Body of pancreas (tissue), 4 donors: ENCODE results near the gene PCMTD2. TPM values are rescaled to one million over a fixed set of nuclear protein-coding genes. Genes with fewer than 3 reads are reported as not detected.

Experiments
- ATAC-seq: fragments of 150-250 bp; one replicate; pipeline ENCODE4 v1.9.1; 2016
- DNase-seq, 4 donors: peaks; one replicate each; pipeline ENCODE4 v3.0.0-alpha.2; 2019
- H3K27ac ChIP-seq, 4 donors: fragments of 200-600 bp; sonication (generic); 1 replicate in 3 of 4; 2 replicates in 1 of 4; pipeline versions ENCODE4 v1.5.1 to v1.6.1; 2016 to 2019; ENCODE audit warnings: mild to moderate bottlenecking in 1 of 4, mixed read lengths in 1 of 4, moderate library complexity in 1 of 4
- H3K27me3 ChIP-seq, 2 donors: fragments of 200-600 bp; sonication (generic); one replicate each; pipeline ENCODE4 v1.6.0; 2016; ENCODE audit warnings: mild to moderate bottlenecking in 1 of 2
- H3K36me3 ChIP-seq, 2 donors: fragments of 200-600 bp; sonication (generic); replicated peaks in 1 of 2; 2 replicates each; pipeline ENCODE4 v1.5.1; 2016; ENCODE audit warnings: low read depth in 2 of 2; ENCODE audit not compliant: insufficient read depth in 1 of 2
- H3K4me1 ChIP-seq: fragments of 200-600 bp; sonication (generic); one replicate; pipeline ENCODE4 v1.6.0; 2016
- H3K4me3 ChIP-seq, 2 donors: fragments of 200-600 bp; sonication (generic); 1 replicate in 1 of 2; 2 replicates in 1 of 2; pipeline ENCODE4 v1.5.1; 2016 to 2019
- H3K9me3 ChIP-seq, 3 donors: fragments of 200-600 bp; sonication (generic); 1 replicate in 2 of 3; 2 replicates in 1 of 3; pipeline ENCODE4 v1.5.1; 2016
- CTCF ChIP-seq, 7 experiments: fragments of 450-650 bp in 4 of 7; fragments of 200-600 bp in 3 of 7; sonication (generic) in 3 of 7; IDR thresholded peaks; one replicate each; pipeline ENCODE4 v1.5.1; 2016 to 2019; ENCODE audit warnings: antibody characterized with exemption in 7 of 7
- POLR2A ChIP-seq, 3 donors: fragments of 450-650 bp; IDR thresholded peaks; one replicate each; pipeline ENCODE4 v1.6.1; 2016; ENCODE audit warnings: antibody characterized with exemption in 3 of 3, mild to moderate bottlenecking in 2 of 3
- WGBS, 2 donors: methylation state at CpG; one replicate each; pipeline ENCODE4 v1.1.5; 2017; 5-methylcytosine and 5-hydroxymethylcytosine counted together
- intact Hi-C: fragments of 100-400 bp; cut with DNase I; formaldehyde crosslinking; loops from one replicate; pipeline ENCODE4 v1.15.1; 2023
- total RNA-seq, 2 donors: library from RNA; depleted of rRNA; stranded (reverse); fragments of >200 nt; gene quantifications; one replicate each; pipeline ENCODE4 v1.1.0, GENCODE V29; 2016

The PCMTD2 gene
- total RNA-seq, 2 donors from 2014 or later = 25.1 to 45.9 TPM

- ATAC-seq (no peak), DNase-seq (peak in 1 of 4 donors; percentile 14)
- peaks cover 33% of the 10 kb centered on the region for H3K4me1 ChIP-seq
- no peak overlapping the region for H3K4me3 ChIP-seq
- H3K9me3 ChIP-seq = no peaks in the 10 kb centered on the region
- WGBS, 2 donors = 58 to 63% methylated on average over 9 of the region's 9 CpGs
- intact Hi-C loops = no loop called here
- H3K27ac ChIP-seq = no peak overlapping the region
- H3K36me3 ChIP-seq = no peaks in the 10 kb centered on the region
- no peaks in the 10 kb centered on the region for H3K27me3 ChIP-seq
- TF ChIP-seq CTCF (IDR thresholded peaks at IDR 0.05) (no peak), POLR2A (IDR thresholded peaks at IDR 0.05) (no peak)
These were observed 5.6 kb downstream of the PCMTD2 start for GRCh38 chr20:64261138-64261537.

GRCh38 chr20:64264091-64264490 lies 8.5 kb downstream of the PCMTD2 start:
- peaks cover 12% of the 10 kb centered on the region for H3K4me1 ChIP-seq
- WGBS, 2 donors = 69 to 70% methylated on average over 4 of the region's 4 CpGs

GRCh38 chr20:64265201-64265600 lies 9.7 kb downstream of the PCMTD2 start:
- Histone ChIP-seq H3K9me3 (no peaks in the 10 kb centered on the region), H3K4me1 (peaks cover 7% of the 10 kb centered on the region), H3K4me3 (no peak overlapping the region), H3K36me3 (no peaks in the 10 kb centered on the region), H3K27me3 (no peaks in the 10 kb centered on the region), H3K27ac (no peak overlapping the region)
- 80 to 81% methylated on average over 5 of the region's 5 CpGs for WGBS, 2 donors
- intact Hi-C loops = no loop called here
- ATAC-seq = no peak
- TF ChIP-seq CTCF (IDR thresholded peaks at IDR 0.05) = no peak
- no peak for TF ChIP-seq POLR2A (IDR thresholded peaks at IDR 0.05)
- DNase-seq = no peak

More at GRCh38 chr20:64264091-64264490, 8.5 kb downstream of the PCMTD2 start:
- intact Hi-C loops = no loop called here
- DNase-seq (no peak), ATAC-seq (no peak)
- TF ChIP-seq POLR2A (IDR thresholded peaks at IDR 0.05) = no peak
- TF ChIP-seq CTCF (IDR thresholded peaks at IDR 0.05) = no peak
- Histone ChIP-seq H3K27ac (no peak overlapping the region), H3K9me3 (no peaks in the 10 kb centered on the region), H3K36me3 (no peaks in the 10 kb centered on the region), H3K27me3 (no peaks in the 10 kb centered on the region), H3K4me3 (no peak overlapping the region)

DNA sequence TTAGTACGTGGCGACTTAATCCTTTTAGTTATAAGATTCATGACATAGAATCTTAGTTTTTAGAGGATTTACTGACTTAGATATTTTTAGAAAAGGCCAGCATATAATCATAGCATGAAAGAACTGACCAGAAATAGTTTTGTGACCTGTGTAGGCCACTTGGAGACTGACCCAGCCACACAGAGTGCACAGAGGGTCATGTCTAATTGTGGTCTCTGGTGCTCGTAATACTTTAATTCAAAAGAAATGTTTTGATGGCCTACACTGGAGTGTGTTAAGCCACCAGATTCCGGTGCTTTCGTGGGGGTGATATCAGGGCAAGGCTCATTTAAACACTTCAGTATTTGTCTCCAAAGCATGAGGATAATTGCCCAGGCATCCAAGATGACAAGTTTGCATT lies 11.4 kb downstream of the PCMTD2 start:
- no peaks in the 10 kb centered on the region for H3K9me3 ChIP-seq
- no peaks in the 10 kb centered on the region for H3K36me3 ChIP-seq
- ATAC-seq = no peak
- no peak for TF ChIP-seq POLR2A (IDR thresholded peaks at IDR 0.05)
- TF ChIP-seq CTCF (IDR thresholded peaks at IDR 0.05) = no peak
- 89 to 90% methylated on average over 5 of the region's 5 CpGs for WGBS, 2 donors
- no peak overlapping the region for H3K27ac ChIP-seq
- H3K27me3 ChIP-seq = no peaks in the 10 kb centered on the region
- H3K4me3 ChIP-seq = no peak overlapping the region
- no peaks in the 10 kb centered on the region for H3K4me1 ChIP-seq
- intact Hi-C loops = no loop called here
- DNase-seq = no peak

DNA sequence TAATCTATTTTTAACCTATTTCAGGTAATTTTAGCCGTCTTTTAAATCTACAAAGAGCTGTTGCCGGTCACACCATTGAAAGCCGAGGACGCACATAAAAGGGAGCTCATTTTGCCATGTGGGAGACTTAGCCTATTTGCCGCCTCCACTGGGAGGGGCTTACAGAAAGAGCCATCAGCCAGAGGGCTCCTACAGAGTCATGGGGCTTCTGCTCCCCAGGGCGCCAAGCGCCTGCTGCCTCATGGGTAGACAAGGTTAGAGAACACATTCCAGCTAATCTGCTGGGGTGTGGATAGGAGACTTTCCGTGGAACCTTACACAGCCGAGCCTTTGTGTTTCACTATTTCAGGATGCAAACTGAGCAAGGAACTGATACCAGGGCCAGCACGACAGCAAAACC lies 12.6 kb downstream of the PCMTD2 start:
- Histone ChIP-seq H3K4me1 (no peaks in the 10 kb centered on the region), H3K36me3 (no peaks in the 10 kb centered on the region), H3K27me3 (no peaks in the 10 kb centered on the region), H3K27ac (no peak overlapping the region), H3K9me3 (no peaks in the 10 kb centered on the region), H3K4me3 (no peak overlapping the region)
- no peak for DNase-seq
- 91 to 95% methylated on average over 10 of the region's 10 CpGs for WGBS, 2 donors
- ATAC-seq = no peak
- intact Hi-C loops = no loop called here
- TF ChIP-seq POLR2A (IDR thresholded peaks at IDR 0.05) (no peak), CTCF (IDR thresholded peaks at IDR 0.05) (no peak)
